Measurements from ENCODE around the gene ATP6V0E2. TPM values are rescaled to one million over a fixed set of nuclear protein-coding genes. Genes with fewer than 3 reads are reported as not detected.
A peak's percentile ranks its signal among the peaks of the same experiment; 100 is the strongest.

Gene ATP6V0E2
- total and polyA plus RNA-seq, 3 donors from 2014 or later, result 14.0 to 37.1 (median 30.3) TPM

DNA sequence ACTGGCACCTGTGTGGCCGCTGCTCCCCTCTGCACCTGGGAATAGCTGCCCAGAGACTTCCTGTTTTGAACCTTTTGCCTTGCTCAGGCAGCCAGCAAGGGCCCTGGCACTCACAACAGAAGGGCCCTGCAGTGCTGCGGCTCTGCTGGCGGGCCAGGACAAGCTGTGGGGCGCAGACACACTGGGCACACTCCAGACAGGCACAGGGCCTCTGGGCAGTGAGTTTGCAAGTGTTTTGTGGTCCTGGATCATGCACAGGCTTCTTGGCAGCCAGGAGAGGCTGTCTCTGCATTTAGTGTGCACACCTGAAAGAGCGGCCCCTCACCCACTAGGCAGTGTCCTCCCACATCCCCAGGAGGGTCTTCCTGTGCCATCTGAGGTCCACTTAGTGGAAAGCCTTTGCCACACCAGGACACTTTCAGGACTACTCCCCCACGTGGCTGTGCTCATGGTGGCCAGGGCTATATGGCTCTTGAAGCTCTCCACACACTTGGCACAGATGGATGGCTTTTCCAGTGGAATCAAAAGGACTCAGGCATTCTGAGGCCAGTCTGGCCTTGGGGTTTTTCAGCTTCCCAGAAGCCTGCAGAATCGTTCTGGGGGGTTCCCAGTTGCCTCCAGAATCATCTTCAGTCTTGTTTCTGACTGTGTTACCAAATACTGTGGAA is 5.0 kb upstream of the ATP6V0E2 start:
- peak; percentile 11 for DNase-seq
- H3K4me3 ChIP-seq, result no peak overlapping the region
- TF ChIP-seq CTCF (IDR thresholded peaks at IDR 0.05), result no peak
- no peak for TF ChIP-seq POLR2A (IDR thresholded peaks at IDR 0.05)
- H3K27me3 ChIP-seq, result no peaks in the 10 kb centered on the region
- no peaks in the 10 kb centered on the region for H3K4me1 ChIP-seq
- H3K27ac ChIP-seq, result no peak overlapping the region
- H3K36me3 ChIP-seq (ENCODE audit: low read depth, missing control alignments), result no peaks in the 10 kb centered on the region
- no peaks in the 10 kb centered on the region for H3K9me3 ChIP-seq
- intact Hi-C loops (cut with DNase I; ENCODE audit: low total_unique reads), result no loop called here
- WGBS, 2 donors, result 70 to 78% methylated on average over 3 to 7 of the region's 7 CpGs

GRCh38 chr7:149869291-149869650 is 4.5 kb upstream of the ATP6V0E2 start:
- DNase-seq, result peak; percentile 10
- H3K9me3 ChIP-seq, result no peaks in the 10 kb centered on the region
- no peak for TF ChIP-seq CTCF (IDR thresholded peaks at IDR 0.05)
- no peak for TF ChIP-seq POLR2A (IDR thresholded peaks at IDR 0.05)
- H3K36me3 ChIP-seq (ENCODE audit: low read depth, missing control alignments), result no peaks in the 10 kb centered on the region
- 76 to 77% methylated on average over 5 of the region's 5 CpGs for WGBS, 2 donors
- peaks cover 3% of the 10 kb centered on the region for H3K4me1 ChIP-seq
- no peak overlapping the region for H3K27ac ChIP-seq
- no peaks in the 10 kb centered on the region for H3K27me3 ChIP-seq
- intact Hi-C loops (cut with DNase I; ENCODE audit: low total_unique reads), result no loop called here
- H3K4me3 ChIP-seq, result no peak overlapping the region

- Histone ChIP-seq H3K4me3 (no peak overlapping the region), H3K9me3 (no peaks in the 10 kb centered on the region), H3K4me1 (peaks cover 4% of the 10 kb centered on the region), H3K27me3 (no peaks in the 10 kb centered on the region), H3K36me3 (ENCODE audit: low read depth, missing control alignments) (no peaks in the 10 kb centered on the region), H3K27ac (no peak overlapping the region)
- intact Hi-C loops (cut with DNase I; ENCODE audit: low total_unique reads), result no loop called here
- no peak for TF ChIP-seq POLR2A (IDR thresholded peaks at IDR 0.05)
- TF ChIP-seq CTCF (IDR thresholded peaks at IDR 0.05), result no peak
- WGBS, 2 donors, result 68 to 85% methylated on average over 6 of the region's 6 CpGs
- DNase-seq, result peak; percentile 2
Observed at GRCh38 chr7:149869867-149870266, 3.9 kb upstream of the ATP6V0E2 start.

DNA sequence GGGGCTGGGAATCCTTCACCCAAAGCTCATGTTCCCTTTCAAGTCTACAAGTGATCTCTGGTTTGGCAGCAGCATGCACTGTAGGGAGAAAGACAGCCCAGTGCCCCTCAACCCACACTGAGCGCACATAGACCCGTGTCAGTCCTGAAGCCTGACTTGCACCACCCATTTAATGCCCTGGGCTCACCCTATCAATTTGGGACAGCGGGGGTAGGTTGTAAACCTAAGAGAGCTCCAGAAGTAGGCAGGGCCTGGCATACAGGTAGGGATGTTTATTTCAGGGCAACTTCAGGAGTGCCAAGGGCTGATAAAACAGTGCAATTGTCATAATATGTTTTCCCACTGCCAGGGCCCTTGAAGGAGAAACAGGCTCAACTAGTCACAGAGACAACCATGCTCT is 3.5 kb upstream of the ATP6V0E2 start:
- no peak overlapping the region for H3K27ac ChIP-seq
- H3K9me3 ChIP-seq, result no peaks in the 10 kb centered on the region
- 93 to 100% methylated on average over 2 to 3 of the region's 3 CpGs for WGBS, 2 donors
- peaks cover 4% of the 10 kb centered on the region for H3K4me1 ChIP-seq
- DNase-seq, result peak; percentile 6
- H3K4me3 ChIP-seq, result no peak overlapping the region
- no peak for TF ChIP-seq POLR2A (IDR thresholded peaks at IDR 0.05)
- no peak for TF ChIP-seq CTCF (IDR thresholded peaks at IDR 0.05)
- H3K36me3 ChIP-seq (ENCODE audit: low read depth, missing control alignments), result no peaks in the 10 kb centered on the region
- H3K27me3 ChIP-seq, result no peaks in the 10 kb centered on the region
- intact Hi-C loops (cut with DNase I; ENCODE audit: low total_unique reads), result no loop called here
